NOMO-1 (cell line): Measurements from ENCODE around the gene PHKA1.
A peak's percentile ranks its signal among the peaks of the same experiment; 100 is the strongest.
"Not testable (repeated sequence)": the region's sequence is repeated elsewhere in the genome, so short reads cannot be mapped to it uniquely, and the experiment has no call there.

ENCODE experiments used
- DNase-seq, 2 experiments: peaks; one replicate each; lab custom pipeline; 2025; ENCODE audit not compliant: unreplicated experiment in 2 of 2; lab: John Stamatoyannopoulos, UW

Gene PHKA1

DNA sequence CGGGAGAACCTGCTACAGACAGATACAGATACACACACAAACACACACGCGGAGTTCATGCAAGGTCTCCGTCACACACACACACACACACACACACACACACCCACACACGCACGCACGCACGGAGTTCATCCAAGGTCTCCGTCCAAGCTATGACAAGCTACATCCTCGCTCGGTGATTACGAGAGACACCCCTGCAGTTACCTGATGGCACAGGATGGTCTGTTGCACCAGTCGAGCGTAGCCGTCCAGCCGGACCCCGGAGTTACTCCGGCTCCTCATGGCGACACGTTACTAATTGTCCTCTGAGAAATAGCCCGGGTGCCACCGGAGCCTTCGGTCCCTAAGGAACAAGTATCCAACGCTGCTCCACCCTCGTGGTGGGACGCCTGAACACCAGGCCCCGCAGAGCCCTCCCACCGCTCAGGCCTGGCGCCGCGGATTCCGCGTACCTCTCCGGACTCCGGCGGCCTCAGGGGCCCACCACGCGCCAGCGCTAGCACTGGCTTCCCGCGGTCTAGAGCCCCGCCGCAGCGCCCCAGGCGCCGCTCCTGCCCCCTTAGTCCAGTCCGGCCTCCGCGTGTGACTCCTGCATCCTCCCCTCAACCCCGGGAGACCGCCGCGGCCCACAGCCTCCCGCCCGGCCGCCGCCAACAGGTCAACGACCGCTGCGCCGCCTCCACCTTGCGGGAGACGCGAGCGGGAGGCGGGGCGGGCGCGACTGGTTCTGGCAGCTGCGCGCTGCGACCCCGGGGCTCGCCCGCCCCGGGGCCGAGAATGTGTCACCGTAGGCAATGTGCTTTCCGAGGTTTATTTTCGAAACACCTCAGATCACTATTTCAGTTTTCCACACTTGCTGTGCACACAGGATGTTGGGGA is at the start of gene PHKA1:
Gene PHKA1, minus strand, starts transcription at position 708 of the 879 bp plus-strand sequence. Its CDS starts 426 bp downstream, at position 282.
- DNase-seq, result not testable (repeated sequence)

DNA sequence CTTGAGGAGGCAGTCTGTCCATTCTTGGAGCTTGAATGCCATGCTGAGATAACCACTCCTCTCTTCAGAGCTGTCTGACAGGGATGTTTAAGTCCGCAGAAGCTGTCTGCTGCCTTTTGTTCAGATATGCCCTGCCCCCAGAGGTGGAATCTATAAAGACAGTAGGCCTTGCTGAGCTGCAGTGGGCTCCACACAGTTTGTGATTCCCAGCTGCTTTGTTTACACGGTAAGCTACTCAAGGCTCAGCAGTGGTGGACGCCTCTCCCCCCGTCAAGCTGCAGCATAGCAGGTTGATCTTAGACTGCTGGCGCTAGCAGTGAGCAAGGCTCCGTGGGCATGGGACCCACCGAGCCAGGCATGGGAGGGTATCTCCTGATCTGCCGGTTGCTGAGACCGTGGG is 46.3 kb upstream of the PHKA1 start:
- not testable (repeated sequence) for DNase-seq

DNA sequence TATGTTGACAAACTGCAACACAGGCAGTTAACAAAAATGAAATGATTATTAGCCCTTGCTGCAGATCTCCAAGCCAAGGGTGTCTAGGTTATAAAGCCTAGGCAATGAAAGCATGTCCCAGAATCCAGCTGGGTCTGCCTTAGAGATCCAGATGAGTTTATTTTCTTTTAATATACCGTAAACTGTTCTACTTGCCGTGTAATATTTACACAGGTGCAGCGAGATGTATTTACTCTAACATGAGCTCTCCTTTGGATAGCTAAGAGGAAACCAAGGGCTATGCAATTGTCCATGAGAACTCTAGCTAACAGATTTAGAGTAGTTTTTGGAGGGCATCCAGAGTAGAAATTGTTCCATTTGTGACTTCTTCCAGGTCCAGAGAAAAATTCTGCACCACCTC is 34.4 kb upstream of the PHKA1 start:
- DNase-seq, result not testable (repeated sequence)

GRCh38 chrX:72745546-72745945 is 31.4 kb upstream of the PHKA1 start:
- not testable (repeated sequence) for DNase-seq

DNA sequence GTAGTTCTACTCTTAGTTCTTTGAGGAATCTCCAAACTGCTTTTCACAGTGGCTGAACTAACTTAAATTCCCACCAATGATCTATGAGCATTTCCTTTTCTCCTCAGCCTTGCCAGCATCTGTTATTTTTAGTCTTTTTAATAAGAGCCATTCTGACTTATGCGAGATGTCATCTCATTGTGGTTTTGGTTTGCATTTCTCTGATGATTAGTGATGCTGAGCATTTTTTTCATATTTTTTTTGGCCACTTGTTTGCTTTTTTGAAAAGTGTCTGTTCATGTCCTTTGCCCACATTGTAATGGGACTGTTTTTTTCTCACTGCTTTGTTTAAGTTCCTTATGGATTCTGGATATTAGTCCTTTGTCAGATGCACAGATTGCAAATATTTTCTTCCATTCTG is 21.5 kb upstream of the PHKA1 start:
- no peak for DNase-seq

GRCh38 chrX:72733636-72734035 is 19.5 kb upstream of the PHKA1 start:
- not testable (repeated sequence) for DNase-seq

DNA sequence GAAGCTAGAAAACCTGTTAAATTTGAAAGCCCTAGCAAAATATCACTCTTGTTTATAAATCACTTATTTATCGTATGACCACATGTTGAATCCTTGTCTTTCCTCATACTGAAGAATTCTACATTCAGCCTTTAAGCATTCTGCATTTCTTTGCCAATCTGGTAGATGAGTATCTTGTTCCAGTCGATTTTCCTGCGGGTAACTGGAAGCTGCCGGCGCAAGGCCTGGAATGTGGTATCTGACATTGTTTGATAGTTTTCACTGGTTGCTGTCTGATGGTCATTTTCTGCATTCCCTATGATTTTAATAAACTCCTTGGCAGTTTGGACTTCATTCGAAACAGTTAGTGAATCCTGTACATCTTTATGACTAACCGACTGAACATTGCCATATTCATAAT is 13.7 kb upstream of the PHKA1 start:
- no peak for DNase-seq

GRCh38 chrX:72716766-72717165 is 2.7 kb upstream of the PHKA1 start:
- DNase-seq, result no peak

- DNase-seq, result no peak
Observed at GRCh38 chrX:72715546-72715945, 1.4 kb upstream of the PHKA1 start.

DNA sequence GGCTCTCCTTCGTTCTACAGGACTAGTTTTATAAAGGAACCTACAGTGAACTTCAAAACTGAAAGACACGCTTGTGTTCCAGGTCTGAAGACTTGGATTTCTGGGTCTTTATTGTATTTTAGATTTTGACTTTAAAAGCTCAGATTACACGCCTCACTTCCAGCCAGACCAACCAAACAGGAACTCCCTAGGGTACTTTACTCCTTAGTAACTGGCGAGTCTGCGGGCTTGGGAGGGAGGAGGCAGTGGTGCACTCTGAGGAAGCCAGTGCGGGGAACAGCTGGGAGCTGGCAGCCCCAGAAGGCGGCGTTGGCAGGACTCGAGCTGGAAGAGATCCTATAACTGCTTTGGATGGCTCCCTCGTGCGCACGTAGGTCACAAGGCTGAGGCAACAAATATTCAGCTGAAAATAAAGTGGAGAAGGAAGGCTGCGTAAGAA is 391 bp upstream of the PHKA1 start:
- peak in 1 of 2 experiments; percentile 4 for DNase-seq

DNA sequence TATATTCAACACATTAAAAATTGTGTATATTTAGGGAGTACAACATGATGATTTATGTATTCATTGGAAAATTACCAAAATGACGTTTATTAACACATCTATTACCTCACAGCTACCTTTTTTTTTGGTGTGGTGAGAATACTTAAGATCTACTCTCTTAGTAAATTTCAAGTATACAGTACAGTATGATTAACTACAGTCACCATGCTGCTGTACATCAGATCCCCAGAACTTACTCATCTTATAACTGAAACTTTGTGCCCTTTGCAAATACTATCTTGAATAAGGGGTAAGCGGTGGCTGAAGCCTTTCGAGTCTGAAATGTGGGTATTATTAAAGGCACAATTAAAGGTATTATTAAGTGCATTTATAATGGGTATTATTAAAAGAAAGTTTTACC is 976 bp downstream of the PHKA1 start:
- DNase-seq, result no peak

GRCh38 chrX:72712094-72712755 is 1.9 kb downstream of the PHKA1 start:
- no peak for DNase-seq

GRCh38 chrX:72705814-72706213 is 8.3 kb downstream of the PHKA1 start:
- no peak for DNase-seq

DNA sequence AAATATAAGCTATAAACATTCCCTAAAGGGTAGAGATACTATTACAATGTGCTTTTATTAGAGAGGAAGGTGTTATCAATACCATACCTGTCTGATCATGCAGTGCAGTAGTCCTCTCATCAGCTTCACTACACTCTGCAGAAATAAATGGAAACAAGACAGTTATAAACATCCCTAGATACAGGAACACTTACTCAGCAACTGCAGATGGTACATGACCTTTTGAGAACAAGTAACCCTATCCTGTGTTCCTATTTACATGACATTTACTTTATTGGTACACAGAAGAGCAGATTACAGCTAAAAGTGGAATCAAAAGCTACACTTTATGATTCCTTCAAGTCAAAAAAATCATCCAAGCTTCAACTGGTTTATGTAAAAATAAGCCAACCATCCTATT is 9.0 kb downstream of the PHKA1 start:
- no peak for DNase-seq

GRCh38 chrX:72694170-72694569 is 19.9 kb downstream of the PHKA1 start:
- no peak for DNase-seq

DNA sequence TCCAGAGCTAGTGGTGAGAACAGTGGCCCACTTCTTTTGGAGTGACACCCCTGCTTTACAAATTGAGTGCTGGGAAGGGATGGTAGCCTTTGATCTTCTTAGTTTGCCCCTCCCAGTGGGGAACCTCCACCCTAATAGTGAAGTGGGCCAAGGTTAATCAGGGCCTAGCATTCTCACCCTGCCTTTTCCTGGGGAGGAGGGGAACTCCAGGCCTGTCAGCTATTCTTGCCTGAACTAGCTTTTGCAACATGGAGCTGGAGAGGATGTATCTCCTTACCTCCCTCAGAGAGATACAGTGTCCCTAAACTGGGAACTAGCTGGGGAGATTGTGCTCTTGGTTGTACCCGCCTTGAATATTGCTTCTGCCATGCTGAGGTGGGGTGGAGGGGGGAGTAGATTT is 20.6 kb downstream of the PHKA1 start:
- no peak for DNase-seq

DNA sequence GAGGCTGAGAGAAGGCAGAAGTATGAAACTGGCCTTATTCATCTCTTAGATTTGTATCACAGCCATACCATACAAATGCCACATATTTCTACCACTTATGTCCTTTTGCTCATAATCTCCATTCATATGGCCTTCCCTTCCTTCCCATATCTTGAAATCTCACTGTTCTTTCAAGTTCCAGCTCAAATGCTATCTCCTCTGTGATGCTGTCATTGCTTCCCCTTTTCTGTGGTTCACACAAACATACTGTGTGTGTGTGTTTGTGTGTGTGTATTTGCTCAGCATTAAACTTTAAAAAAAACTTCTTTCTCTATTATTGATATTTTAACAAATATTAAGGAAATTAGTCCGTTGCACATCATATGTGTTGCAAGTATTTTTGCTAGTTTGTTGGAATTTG is 26.7 kb downstream of the PHKA1 start:
- peak in 1 of 2 experiments; percentile 2 for DNase-seq

DNA sequence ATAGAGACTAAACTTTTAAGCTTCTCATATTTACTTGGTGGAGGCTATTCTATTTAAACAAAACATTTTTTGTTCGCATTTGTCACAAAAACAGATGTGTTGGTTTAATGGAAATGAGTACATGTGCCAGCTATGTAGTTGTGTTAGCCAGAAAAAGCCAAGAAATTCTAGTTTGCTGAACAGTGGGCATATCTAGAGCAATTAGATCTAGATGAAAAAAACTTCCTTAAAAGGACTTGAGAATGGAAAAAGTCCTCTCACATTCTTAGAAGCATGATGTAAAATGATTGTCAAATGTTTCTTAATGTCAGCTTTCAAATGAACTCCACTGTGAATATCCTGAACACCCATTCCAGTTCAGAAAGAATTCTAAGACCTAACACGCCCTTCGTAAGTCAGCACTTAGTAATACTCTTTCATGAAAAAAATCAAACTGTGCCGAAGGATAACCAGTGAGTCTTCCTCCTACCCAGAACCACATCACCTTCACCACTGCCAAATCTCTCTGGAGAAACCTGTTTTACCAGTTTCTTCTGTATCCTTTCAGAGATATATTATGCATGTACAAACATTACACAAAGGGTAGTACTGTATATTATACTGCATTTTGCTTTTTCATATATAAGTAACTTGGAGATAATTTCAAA is 28.2 kb downstream of the PHKA1 start:
- no peak for DNase-seq

DNA sequence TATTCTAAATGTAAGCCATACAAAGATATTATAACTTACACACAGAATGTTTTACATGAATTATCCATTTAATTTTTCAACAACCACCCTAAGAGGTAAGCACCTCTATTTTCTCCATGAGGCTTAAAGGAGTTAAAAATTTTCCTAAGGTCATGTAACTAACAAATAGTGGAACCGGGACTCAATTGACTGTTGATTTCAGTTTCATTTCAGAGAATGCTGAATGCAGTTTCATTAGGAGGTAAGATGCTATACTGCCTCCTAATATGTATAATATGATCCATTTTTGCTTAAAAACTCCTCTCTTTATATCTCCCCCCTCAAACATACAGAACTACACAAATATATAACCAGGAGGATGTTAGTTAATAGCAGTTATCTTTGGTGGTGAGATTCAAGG is 29.1 kb downstream of the PHKA1 start:
- no peak for DNase-seq

DNA sequence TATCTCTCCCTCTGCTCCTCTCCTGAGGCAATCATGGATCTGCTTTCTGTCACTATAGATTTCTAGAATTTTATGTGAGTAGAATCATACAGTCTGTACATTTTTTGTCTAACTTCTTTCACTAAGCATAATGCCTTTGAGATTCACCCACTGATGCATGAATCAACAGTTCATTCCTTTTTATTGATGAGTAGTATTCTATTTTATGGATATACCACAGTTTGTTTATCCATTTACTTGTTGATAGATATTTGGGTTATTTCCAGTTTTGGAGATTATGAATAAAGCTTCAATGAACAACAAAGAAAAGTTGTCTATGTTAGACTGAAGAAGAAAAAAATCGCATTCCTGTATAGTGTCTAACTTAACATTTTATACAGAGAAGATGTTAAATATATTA is 30.5 kb downstream of the PHKA1 start:
- DNase-seq, result no peak

- no peak for DNase-seq
Observed at GRCh38 chrX:72676465-72676864, 37.6 kb downstream of the PHKA1 start.
